Left kidney (tissue), 2 donors: Measurements from ENCODE around the gene ADRA2B. TPM values are rescaled to one million over a fixed set of nuclear protein-coding genes. Genes with fewer than 3 reads are reported as not detected.

Experiments used
- DNase-seq: peaks from one replicate; pipeline ENCODE4 v3.0.0-alpha.2; 2013
- polyA plus RNA-seq: library from polyadenylated mRNA; unstranded; fragments of 120-200 nt; gene quantifications from one replicate; pipeline ENCODE4 v1.2.1, GENCODE V29; 2013; ENCODE audit not compliant: insufficient read length

ADRA2B gene
- polyA plus RNA-seq, 1 donor = 4.4 TPM

DNA sequence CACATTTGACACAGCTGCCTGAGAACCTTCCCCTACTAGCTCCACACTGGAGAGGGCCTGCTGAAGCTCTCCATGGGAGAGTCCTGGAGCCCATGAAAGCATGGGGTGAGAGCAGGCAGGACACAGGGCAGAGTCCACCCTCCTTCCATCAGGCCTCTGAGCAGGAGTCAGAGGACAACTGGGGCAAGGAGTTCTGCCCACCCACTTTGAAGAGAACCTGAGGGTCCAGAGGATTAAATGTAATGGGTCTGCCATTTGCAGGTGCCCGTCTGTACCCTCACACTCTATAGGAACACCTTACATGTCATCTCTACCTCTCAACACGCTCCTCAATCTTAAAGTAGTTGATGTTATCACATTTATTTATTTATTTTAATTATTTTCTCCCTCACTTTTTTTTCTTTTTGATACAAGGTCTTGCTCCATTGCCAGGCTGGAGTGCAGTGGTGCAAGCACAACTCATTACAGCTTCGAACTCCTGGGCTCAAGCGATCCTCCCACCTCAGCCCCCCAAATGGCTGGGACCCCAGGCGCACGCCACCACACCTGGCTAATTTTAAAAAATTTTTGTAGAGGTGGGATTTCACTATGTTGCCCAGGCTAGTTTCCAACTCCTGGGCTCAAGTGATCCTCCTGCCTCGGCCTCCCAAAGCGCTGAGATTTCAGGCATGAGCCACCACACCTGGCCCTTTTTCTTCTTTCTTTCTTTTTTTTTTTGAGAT lies 10.2 kb downstream of the ADRA2B start:
- DNase-seq = no peak

DNA sequence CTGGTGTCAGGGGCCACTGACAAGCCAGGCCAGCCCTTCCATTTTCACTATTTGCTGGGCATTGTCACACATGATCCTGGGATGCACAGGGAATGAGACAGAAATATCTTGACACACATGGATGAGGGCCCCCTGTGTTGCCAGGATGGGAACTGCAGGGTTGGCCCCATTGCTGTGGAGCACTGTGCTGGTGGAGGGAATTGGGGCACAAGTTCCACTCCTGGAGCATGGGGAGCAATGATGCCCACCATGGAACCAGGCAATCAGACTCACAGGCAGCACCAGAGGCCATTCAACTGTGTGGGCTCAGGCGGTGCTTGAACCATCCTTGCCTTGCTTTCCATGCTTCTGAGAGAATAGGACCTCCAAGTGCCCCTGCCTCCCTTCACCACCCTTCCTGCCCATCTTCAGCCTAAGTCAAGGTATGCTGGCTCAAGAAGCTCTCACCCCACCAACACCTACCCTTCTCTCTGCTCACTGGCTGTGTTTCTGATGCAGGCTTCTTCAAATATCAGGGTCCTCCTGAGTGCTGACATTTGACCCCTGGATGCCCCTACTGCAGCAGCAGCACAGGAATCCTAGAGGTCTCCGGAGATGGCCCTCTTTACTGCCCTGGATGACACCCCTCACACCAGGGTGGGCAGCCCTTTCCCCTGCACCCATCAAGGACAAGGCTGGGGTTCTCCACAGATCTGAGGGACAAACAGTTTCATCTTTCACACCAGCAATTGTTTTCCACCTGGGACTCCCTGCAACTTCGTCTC lies 11.0 kb downstream of the ADRA2B start:
- no peak for DNase-seq

DNA sequence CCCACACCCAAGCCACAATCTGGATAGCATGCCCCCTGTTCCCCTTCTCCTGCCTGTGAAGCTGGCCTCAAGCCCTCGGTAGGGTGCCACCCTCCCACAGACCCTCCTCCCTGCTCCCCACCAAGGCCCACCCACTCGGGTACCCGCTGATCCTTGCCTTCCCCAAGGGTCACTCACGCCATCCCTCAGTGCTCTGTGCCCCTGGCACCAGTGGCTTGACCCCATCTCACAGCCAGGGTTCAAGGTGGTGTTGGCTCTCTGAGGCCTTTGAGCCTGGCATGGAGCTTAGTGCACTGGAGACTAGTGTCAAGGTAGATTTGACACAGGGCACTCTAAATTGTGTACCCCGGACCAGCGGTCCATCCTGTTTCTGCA lies 11.9 kb downstream of the ADRA2B start:
- no peak for DNase-seq

DNA sequence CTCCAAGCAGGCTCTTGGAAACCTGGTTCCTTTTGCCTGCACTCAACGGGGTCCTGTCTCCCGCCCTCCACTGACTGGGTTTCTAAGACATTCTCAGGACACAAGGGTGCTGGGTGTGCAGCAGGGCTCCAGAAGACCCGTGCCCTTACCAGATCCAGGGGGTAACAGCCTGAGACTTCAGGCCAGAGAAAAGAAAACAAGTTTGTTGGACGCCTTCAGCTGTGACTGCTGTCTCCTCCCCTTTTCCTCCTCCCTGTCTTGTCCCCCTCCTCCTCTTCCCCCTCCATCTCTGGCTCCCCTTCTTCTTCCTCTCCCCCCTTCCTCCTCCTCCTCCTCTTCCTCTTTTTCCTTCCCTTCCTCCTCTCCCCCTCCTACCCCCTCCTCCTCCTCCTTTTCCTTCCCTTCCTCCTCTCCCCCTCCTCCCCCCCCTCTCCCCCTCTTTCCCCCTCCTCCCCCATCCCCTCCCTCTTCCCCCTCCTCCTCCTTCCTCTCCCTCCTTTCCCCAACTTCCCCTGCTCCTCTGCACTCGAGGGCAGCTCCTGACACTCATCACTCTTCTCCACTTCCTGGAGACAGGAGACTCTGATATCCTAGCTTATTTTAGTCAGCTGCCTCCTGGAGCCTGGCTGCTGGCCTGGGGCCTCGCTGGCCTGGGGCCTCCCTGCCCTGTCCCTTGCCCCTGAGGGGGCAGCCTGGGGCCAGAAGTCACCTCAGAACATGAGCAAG lies 12.4 kb downstream of the ADRA2B start:
- no peak for DNase-seq

DNA sequence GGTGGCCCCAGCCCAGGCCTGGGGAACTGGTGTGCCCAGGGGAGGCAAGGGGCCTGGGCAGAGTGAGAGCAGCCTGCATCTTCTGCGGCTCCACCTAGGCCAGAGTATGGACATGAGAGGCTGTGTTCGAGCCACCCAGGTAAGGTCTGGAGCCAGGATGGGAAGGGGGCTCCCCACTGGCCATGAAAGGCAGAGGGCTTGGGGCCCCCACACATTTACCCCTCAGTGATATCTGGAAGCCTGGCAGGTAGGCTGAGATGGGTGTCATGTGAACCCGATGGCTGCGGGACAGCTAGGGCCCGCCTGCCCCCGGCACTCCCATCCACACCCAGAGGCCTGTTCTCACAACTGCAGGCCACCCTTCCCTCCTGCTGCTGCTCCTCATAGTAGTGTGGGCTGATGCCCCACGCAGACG lies 13.2 kb downstream of the ADRA2B start:
- DNase-seq = no peak

DNA sequence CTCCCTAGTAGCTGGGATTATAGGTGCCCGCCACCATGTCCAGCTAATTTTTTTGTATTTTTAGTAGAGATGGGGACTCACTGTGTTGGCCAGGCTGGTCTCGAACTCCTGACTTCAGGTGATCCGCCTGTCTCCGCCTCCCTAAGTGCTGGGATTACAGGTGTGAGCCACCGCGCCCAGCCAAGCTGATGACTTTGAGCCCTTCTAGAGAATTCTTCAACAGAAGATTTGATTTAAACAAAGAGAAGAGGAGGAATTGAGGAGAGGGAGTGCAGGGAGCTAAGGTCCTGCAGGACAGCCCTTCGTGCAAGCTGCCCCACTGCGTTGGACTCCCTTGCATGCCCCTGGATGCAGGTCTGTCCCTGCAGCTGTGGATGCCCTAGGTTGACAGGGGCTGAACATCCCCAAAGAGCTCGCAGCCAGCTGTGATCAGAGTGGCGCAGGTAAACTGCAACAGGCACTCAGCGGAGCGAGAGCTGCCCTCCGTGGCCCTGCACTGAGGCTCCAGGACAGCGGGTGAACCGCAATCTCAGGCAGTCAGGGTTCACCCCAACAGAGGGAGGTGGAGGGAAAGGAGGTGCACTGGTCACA lies 13.7 kb downstream of the ADRA2B start:
- no peak for DNase-seq

DNA sequence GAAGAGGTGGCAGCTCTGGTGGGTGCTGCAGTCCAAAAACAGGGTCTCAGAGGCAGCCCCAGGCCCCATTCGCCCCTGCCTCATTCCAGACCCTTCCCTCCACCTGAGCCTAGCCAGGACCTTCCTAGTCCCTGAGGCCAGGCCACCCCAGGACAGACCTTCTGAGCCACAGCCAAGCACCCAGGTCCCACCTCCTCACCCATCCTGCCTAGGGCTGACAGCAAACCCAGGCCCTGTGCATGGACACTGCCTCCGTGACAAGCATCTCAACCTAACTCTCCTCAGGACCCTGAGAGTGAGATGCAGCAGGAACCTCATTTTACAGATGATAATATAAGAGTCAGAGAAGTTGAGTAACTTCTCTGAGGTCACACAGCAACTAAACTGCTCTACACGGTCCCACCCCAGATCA lies 15.5 kb downstream of the ADRA2B start:
- DNase-seq = no peak

DNA sequence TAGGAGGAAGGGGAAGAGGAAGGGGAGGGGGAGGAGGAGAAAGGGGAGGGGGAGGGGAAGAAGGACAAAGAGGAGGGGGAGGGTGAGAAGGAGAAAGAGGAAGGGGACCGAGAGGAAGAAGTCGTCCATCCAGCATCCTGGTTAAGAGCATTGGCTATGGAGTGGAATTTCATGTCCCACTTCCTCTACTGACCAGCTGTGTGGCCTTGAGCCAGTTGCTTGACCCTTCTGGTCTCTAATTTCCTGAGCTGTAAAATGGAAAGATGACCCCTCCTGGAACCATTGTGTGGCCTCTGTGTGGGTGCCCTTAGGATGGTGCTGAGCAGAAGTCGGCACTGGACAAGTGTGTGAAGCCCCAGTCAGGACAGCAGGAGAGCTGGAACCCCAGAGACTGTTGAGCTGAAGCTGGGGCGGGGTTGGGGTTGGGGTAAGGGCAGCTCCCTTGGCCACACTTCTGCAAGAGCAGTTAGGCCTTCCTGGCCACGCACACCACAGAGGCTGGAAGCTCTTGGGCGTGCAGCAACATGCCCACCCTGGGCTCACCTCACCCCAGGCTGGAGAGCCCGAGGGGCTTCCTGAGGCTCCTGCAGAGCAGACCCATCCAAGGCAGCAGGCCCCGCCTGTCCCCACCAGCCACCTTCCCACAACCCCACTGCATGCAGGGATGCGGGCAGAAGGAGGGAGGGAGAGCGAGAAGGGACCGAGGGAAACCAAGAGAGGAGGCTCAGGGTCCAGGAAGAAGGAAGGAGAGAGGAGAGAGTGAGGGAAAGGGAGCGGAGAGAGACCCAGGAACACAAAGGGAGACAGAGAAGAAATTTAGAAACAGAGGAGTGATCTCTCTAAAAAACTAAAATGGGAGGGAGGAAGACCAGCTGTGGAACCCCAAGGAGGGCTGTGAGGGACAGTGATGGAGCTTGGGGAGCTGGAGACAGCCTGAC lies 16.2 kb downstream of the ADRA2B start:
- no peak for DNase-seq

DNA sequence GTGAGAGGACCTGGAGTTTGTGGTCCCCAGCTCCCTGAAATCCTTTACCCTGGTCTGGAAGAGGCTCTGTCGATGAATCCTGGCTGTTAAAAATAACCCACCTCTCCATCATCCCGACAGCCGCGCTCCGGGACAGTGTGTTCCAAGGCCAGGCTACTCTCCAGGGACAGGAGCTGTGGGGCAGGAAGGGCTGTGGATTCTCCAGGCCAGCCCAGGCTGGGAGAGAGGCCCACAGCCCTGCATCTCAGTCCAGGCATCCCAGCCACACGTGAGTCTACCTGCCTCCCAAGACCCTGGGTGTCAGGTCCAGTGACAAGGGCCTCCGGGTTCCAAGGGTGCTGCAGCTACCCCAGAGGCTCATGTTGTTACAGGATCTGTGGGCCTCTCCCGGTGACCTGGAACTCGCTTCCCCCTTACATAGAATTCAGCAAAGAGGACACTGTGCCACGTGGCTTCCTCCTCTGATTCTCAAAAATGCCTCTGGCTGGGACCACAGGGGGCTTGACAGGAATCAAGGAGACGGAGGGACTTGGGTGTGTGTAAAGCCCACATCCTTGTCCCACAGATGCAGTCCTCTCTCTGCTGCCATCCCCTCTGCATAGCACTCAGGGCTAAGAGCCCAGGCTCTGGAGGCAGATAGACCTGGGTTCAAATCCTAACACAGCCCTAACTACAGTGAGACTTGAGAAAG lies 17.3 kb downstream of the ADRA2B start:
- no peak for DNase-seq

DNA sequence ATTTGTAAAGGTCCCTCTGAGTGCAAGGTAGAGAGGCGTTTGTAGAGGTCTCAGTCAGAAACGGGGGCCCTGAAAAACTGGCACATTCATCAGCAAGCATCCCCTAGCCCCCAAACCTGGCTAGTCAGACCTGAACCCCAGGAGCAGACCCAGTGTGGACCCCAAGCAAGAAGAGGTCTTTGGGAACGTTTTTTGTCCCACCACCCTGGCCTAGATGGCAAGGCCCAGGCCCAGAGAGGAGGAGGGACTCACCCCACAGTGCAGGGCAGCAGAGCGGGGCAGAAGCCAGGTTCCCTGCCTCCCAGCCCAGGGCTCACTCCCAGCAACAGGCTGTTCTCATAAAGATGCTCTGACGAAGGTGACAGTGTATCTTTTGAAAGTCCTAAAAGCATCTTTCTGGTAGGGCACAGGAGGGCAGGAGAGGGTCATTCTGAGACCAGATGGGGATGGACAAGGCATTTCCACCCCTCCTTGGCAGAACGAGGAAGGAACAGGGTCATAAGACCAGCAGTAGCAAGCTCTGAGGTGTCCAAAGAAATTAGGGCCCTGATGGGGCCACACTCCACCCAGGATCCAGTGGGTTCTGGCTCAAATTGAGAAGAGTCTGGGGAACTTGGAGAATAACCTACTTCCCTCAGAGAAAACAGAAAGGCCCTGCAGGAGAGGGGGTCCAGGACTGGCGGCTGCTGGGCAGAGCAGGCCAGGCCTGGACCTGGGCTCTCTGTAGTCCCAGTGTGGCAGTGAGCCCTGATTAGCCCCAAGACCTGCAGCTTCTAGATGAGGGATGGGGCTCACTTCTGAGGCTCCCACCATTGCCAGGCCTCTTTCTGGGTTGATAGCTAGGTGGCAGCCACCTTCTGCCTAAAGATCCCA lies 18.2 kb downstream of the ADRA2B start:
- DNase-seq = no peak

DNA sequence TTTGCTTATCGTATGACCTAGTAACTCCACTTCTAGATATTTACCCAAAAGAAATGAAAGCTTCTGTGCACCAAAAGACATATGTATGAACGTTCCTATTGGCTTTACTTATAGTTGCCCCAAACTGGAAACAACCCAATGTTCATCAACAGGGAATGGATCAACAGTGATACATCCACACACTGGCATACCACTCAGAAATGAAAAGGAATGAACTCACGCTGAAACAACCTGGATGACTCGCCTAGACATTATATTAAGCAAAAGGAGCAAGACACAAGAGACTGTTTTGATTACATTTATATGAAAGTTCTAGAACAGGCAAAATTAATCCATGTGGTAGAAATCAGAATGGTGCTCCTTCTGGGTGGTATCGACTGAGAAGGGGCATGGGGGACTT lies 18.9 kb downstream of the ADRA2B start:
- DNase-seq = no peak

DNA sequence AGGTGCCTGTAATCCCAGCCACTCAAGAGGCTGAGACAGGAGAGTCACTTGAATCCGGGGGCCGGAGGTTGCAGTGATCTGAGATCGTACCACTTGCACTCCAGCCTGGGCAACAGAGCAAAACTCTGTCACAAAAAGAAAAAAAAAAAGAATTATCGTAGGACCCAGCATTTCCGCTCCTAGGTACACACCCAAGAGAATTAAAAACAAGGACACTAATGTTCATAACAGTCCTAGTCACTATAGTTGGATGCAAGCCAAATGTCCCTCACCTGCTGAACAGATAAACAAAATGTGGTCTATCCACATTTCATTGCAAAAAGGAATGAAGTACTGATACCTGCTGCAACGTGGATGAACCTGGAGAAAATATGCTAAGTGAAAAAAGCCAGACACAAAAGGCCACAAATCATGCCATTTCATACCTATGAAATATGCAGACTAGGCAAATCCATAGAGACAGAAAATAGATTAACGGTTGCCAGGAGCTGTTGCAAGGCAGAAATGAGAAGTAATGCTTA lies 21.2 kb downstream of the ADRA2B start:
- no peak for DNase-seq

DNA sequence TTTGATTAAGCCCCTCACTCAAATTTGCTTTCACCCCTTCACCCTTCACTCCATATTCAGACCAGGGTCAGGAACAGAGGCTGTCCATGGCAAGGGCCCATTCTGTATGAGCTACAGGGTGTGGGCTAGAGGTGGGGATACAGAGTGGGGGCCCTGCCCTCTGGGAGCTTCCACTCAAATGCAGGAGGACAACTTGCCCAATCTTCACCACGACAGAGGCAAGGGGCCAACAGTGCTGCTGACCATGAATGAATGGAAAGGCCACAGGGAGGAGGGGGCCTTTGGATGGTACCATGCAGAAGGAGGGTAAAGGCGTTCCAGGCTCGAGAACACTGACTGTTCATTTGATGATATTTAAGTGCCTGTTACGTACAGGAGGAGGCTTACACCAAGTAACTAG lies 22.8 kb downstream of the ADRA2B start:
- no peak for DNase-seq

DNA sequence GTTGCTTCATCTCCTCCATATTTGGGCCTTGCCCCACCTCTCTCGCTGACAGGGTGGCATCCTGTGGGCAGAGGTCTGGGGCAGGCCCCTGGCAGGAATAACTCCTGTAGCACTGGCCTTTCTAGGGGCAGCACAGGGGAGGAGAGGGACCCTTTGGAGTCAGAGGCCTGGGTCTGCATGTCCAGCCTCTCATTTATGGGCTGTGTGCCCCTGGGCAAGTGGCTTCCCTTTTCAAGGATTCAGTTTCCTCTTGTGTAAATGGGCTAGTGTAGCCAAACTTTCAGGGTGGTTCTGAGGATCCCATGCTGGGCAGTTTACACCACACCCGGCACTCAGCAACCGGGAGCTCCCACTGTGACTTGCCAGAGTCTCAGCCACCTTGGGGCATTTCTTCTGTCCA lies 23.4 kb downstream of the ADRA2B start:
- no peak for DNase-seq

DNA sequence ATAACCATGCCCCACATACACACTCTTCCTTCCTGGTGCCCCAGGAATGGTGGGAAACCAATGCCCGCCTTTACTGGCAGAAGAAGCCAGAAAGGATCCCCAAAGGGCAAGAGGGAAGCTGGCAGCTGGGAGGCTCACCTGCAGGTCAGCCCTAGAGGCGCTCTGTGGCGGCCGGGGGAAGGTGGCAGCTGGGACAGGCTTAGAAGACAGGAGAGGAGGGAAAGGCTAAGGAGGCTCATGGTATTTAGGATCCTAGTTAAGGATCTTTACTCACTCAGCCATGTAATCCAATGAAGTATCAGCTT lies 23.8 kb downstream of the ADRA2B start:
- no peak for DNase-seq

DNA sequence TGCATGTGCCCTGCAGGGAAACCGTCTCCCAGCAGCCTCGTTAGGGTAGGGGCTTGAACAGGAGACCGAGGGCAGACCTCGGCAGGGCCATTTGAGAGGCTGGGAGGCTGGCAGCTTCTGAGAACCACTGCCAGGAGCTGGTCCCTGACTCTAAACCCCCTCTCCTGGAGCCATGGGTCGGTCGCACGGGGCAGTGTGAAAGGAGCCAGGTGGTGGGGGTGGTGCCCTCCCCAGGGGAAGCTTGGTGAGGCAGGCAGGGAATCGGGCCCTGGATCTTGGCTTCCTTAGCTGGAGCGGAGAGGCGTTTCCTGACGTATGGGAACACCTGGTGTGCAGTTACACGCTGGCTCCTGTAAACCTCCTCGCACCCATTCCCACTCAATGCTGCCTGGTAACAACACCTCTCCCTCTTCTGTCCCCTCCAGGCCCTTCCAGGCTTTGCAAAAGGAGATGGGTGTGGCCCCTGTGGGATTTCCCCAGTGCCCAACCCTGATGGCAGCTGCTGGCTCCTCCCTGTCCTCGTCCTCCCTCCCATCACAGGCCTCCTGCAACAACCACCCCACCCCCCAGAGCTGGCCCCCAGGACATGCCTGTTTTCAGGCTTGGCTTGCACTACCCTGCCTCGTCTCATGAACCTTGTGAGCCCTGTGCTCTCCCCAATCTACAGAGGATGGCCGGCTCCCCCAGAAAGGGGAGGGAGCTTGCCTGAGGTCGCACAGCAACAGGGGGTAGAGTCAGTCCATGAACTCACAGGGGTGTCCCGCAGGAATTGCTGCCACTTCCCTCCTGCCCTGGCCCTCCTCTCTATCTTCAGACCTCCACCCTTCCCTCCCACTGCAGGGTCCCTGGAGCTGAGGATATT lies 24.4 kb downstream of the ADRA2B start:
- no peak for DNase-seq

DNA sequence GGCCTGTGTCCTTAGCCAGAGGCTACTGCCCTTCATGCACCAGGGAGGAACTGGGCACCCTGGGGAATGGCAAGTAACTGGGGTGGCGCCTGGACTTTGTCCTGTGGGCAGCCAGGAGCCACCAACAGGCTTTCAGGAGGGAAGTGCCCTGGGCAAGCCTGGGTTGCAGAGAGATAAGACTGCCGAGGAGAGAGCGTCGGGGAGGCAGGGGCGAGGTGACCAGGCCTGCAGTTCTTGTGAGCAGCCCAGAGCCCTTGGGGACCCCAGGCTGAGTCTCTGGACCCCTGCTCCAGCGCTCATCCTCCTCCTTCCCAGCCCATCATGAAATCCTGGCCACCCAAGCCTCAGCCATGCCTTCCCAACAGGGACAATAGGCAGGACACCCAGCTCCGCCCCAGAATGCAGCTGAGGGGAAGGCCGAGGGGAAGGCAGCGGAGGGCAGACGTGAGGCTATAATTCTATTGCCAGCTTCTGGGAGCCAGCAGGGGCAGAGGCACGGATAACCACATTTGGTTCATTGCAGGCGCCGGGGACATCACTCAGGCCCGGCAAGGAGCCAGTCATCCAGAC lies 25.1 kb downstream of the ADRA2B start:
- DNase-seq = no peak

DNA sequence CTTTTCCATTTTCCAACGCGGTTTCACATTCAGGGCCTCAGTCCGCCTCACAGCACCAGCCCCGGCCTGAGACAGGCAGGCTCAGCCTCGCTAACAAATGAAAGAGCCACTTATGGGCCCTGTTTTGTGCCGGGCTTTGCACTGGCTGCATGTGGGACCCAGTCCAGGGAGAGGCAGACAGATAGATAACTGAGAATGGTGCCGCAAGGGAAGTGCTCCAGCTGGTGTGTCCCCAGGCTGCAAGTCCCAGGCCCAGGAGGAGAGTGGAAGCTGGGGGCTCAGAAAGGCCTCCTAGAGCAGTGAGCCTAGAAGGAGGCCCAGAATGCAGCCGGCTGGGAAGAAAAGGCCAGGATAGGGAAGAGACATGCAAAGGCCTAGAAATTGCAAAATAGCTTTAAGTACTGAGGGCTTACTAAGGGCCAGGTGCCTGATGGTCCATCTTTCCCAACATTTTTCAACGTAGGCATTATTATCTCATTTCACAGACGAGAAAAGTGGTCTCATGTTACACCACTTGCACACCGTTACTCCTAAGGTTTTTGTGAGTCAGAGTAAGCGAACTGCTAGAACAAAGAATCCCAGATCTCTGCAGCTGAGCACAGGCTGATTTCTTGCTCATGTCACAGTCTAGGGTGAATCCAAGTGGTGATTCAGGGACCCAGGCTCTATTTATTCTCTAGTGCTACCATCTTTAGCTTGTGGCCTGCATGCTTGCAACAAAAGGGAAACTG lies 26.0 kb downstream of the ADRA2B start:
- no peak for DNase-seq
